IgD-negative memory B cell (primary cell): ENCODE results near the gene CAPN5. TPM values are rescaled to one million over a fixed set of nuclear protein-coding genes. Genes with fewer than 3 reads are reported as not detected.

Experiments
- H3K27ac Mint-ChIP-seq, 3 donors: one replicate each; pipeline ENCODE4 v1.8.0; 2020 to 2022; ENCODE audit warnings: mild to moderate bottlenecking in 3 of 3, mixed read lengths in 3 of 3, moderate library complexity in 1 of 3
- H3K27me3 Mint-ChIP-seq: one replicate; pipeline ENCODE4 v1.8.0; 2021; ENCODE audit warnings: mixed read lengths
- H3K36me3 Mint-ChIP-seq: one replicate; pipeline ENCODE4 v1.8.0; 2020; ENCODE audit warnings: mild to moderate bottlenecking, mixed read lengths
- H3K4me1 Mint-ChIP-seq, 3 donors: one replicate each; pipeline ENCODE4 v1.8.0; 2020 to 2022; ENCODE audit warnings: mixed read lengths in 3 of 3, mild to moderate bottlenecking in 1 of 3
- H3K4me3 Mint-ChIP-seq, 4 donors: one replicate each; pipeline ENCODE4 v1.8.0; 2020 to 2022; ENCODE audit warnings: mild to moderate bottlenecking in 4 of 4, mixed read lengths in 4 of 4, moderate library complexity in 3 of 4
- H3K9me3 Mint-ChIP-seq, 3 donors: one replicate each; pipeline ENCODE4 v1.8.0; 2020 to 2021; ENCODE audit warnings: mixed read lengths in 3 of 3, mild to moderate bottlenecking in 1 of 3
- polyA plus RNA-seq: library from polyadenylated mRNA; unstranded; fragments of 300-500 nt; fragmentation: Illumina TruSeq; gene quantifications from one replicate; pipeline ENCODE4 v1.2.3, GENCODE V29; 2021

CAPN5 gene
- polyA plus RNA-seq, 1 donor from 2014 or later = 1.1 TPM

- Mint-ChIP-seq H3K36me3 (no peaks in the 10 kb centered on the region), H3K4me3 (peak overlapping the region in 2 of 4 donors; percentile 39 to 45), H3K9me3 (no peaks in the 10 kb centered on the region), H3K27me3 (peaks cover 22% of the 10 kb centered on the region), H3K4me1 (peaks cover 4 to 7% (median 5%) of the 10 kb centered on the region in 3 donors), H3K27ac (no peak overlapping the region)
These were observed 82.4 kb downstream of the CAPN5 start for GRCh38 chr11:77148963-77149715.

GRCh38 chr11:77149716-77150392, 83.1 kb downstream of the CAPN5 start:
- Mint-ChIP-seq H3K4me3 (no peak overlapping the region), H3K4me1 (peaks cover 4 to 7% (median 5%) of the 10 kb centered on the region in 3 donors), H3K36me3 (no peaks in the 10 kb centered on the region), H3K27me3 (peaks cover 23% of the 10 kb centered on the region), H3K9me3 (no peaks in the 10 kb centered on the region), H3K27ac (peak overlapping the region in 1 of 3 donors; percentile 10)

GRCh38 chr11:77150836-77151235, 84.1 kb downstream of the CAPN5 start:
- Mint-ChIP-seq H3K36me3 (no peaks in the 10 kb centered on the region), H3K27ac (no peak overlapping the region), H3K4me3 (no peak overlapping the region), H3K9me3 (no peaks in the 10 kb centered on the region), H3K27me3 (peaks cover 23% of the 10 kb centered on the region), H3K4me1 (peaks cover 4 to 7% (median 5%) of the 10 kb centered on the region in 3 donors)

GRCh38 chr11:77151804-77152509, 85.2 kb downstream of the CAPN5 start:
- H3K4me1 Mint-ChIP-seq = peaks cover 4 to 7% (median 5%) of the 10 kb centered on the region in 3 donors
- no peak overlapping the region for H3K4me3 Mint-ChIP-seq
- H3K27ac Mint-ChIP-seq = no peak overlapping the region
- no peaks in the 10 kb centered on the region for H3K36me3 Mint-ChIP-seq
- no peaks in the 10 kb centered on the region for H3K9me3 Mint-ChIP-seq
- peaks cover 20% of the 10 kb centered on the region for H3K27me3 Mint-ChIP-seq

- Mint-ChIP-seq H3K9me3 (no peaks in the 10 kb centered on the region), H3K27ac (no peak overlapping the region), H3K36me3 (no peaks in the 10 kb centered on the region), H3K27me3 (peaks cover 15% of the 10 kb centered on the region), H3K4me1 (peaks cover 0 to 4% (median 0%) of the 10 kb centered on the region in 3 donors), H3K4me3 (no peak overlapping the region)
These were observed 86.1 kb downstream of the CAPN5 start for GRCh38 chr11:77152846-77153245.

- Mint-ChIP-seq H3K4me1 (no peaks in the 10 kb centered on the region), H3K27me3 (peaks cover 13% of the 10 kb centered on the region), H3K36me3 (no peaks in the 10 kb centered on the region), H3K27ac (no peak overlapping the region), H3K4me3 (no peak overlapping the region), H3K9me3 (no peaks in the 10 kb centered on the region)
These were observed 86.8 kb downstream of the CAPN5 start for GRCh38 chr11:77153276-77154185.

GRCh38 chr11:77154381-77155081, 87.8 kb downstream of the CAPN5 start:
- Mint-ChIP-seq H3K9me3 (no peaks in the 10 kb centered on the region), H3K27me3 (peaks cover 11% of the 10 kb centered on the region), H3K27ac (no peak overlapping the region), H3K4me3 (no peak overlapping the region), H3K36me3 (no peaks in the 10 kb centered on the region), H3K4me1 (no peaks in the 10 kb centered on the region)

GRCh38 chr11:77155082-77155475, 88.3 kb downstream of the CAPN5 start:
- Mint-ChIP-seq H3K27ac (no peak overlapping the region), H3K4me3 (no peak overlapping the region), H3K9me3 (no peaks in the 10 kb centered on the region)

GRCh38 chr11:77155556-77156130, 88.9 kb downstream of the CAPN5 start:
- H3K27ac Mint-ChIP-seq = no peak overlapping the region
- no peaks in the 10 kb centered on the region for H3K9me3 Mint-ChIP-seq
- no peaks in the 10 kb centered on the region for H3K36me3 Mint-ChIP-seq
- no peaks in the 10 kb centered on the region for H3K4me1 Mint-ChIP-seq
- H3K4me3 Mint-ChIP-seq = no peak overlapping the region
- peaks cover 11% of the 10 kb centered on the region for H3K27me3 Mint-ChIP-seq

More at GRCh38 chr11:77155082-77155475, 88.3 kb downstream of the CAPN5 start:
- no peaks in the 10 kb centered on the region for H3K36me3 Mint-ChIP-seq
- peaks cover 11% of the 10 kb centered on the region for H3K27me3 Mint-ChIP-seq
- H3K4me1 Mint-ChIP-seq = no peaks in the 10 kb centered on the region

GRCh38 chr11:77156396-77157195, 89.8 kb downstream of the CAPN5 start:
- Mint-ChIP-seq H3K9me3 (no peaks in the 10 kb centered on the region), H3K4me1 (no peaks in the 10 kb centered on the region), H3K36me3 (no peaks in the 10 kb centered on the region), H3K4me3 (no peak overlapping the region), H3K27me3 (peaks cover 5% of the 10 kb centered on the region), H3K27ac (peak overlapping the region in 1 of 3 donors; percentile 69)

- Mint-ChIP-seq H3K36me3 (no peaks in the 10 kb centered on the region), H3K27me3 (peaks cover 6% of the 10 kb centered on the region), H3K27ac (no peak overlapping the region), H3K4me1 (no peaks in the 10 kb centered on the region), H3K9me3 (no peaks in the 10 kb centered on the region), H3K4me3 (no peak overlapping the region)
These were observed 91.4 kb downstream of the CAPN5 start for GRCh38 chr11:77158041-77158695.

- H3K27me3 Mint-ChIP-seq = peaks cover 6% of the 10 kb centered on the region
- no peak overlapping the region for H3K27ac Mint-ChIP-seq
- H3K4me3 Mint-ChIP-seq = no peak overlapping the region
- H3K9me3 Mint-ChIP-seq = no peaks in the 10 kb centered on the region
- no peaks in the 10 kb centered on the region for H3K4me1 Mint-ChIP-seq
- H3K36me3 Mint-ChIP-seq = no peaks in the 10 kb centered on the region
These were observed 92.6 kb downstream of the CAPN5 start for GRCh38 chr11:77159219-77159936.
